Myocyte (in vitro differentiated cells): ENCODE data around the gene NSMCE1. TPM values are rescaled to one million over a fixed set of nuclear protein-coding genes. Genes with fewer than 3 reads are reported as not detected.

Experiments used
- total RNA-seq: library from RNA; depleted of rRNA; stranded (reverse); fragments of >200 nt; gene quantifications from 2 replicates; pipeline ENCODE4 v1.2.3, GENCODE V29; 2014

Gene NSMCE1
- total RNA-seq, 1 donor from 2014 or later: 46.6 TPM

Other genes with a start within 250 kb of the NSMCE1 start
- gene C16orf82, start 201.8 kb downstream of the NSMCE1 start, total RNA-seq: not detected in 2 replicates
- 4.3 and 7.2 TPM in 2 replicates for gene KDM8, start 65.2 kb downstream of the NSMCE1 start, total RNA-seq
- 9.4 and 18.4 TPM in 2 replicates for gene IL4R, start 45.2 kb upstream of the NSMCE1 start, total RNA-seq
- 2.0 and 3.2 TPM in 2 replicates for gene IL21R, start 133.4 kb upstream of the NSMCE1 start, total RNA-seq